BLaER1 treated with 17β-estradiol and CSF1 and Interleukin-3, amounts not matched to agents 10 nM and 100 nM (cell line): Measurements from ENCODE around the gene SH2D3A.
A peak's percentile ranks its signal among the peaks of the same experiment; 100 is the strongest.

Experiments
- H3K27ac ChIP-seq, 11 experiments: shearing (Covaris generic); formaldehyde crosslinking; 2 replicates each; pipeline ENCODE4 v1.8.1; 2022
- H3K27me3 ChIP-seq, 11 experiments: shearing (Covaris generic); formaldehyde crosslinking; 2 replicates each; pipeline ENCODE4 v1.8.1; 2022
- H3K36me3 ChIP-seq, 11 experiments: shearing (Covaris generic); formaldehyde crosslinking; 2 replicates each; pipeline ENCODE4 v1.8.1; 2022
- H3K4me1 ChIP-seq, 10 experiments: shearing (Covaris generic); formaldehyde crosslinking; 2 replicates each; pipeline ENCODE4 v1.8.1; 2022
- H3K4me2 ChIP-seq, 11 experiments: shearing (Covaris generic); formaldehyde crosslinking; 2 replicates each; pipeline ENCODE4 v1.8.1; 2022
- H3K4me3 ChIP-seq, 10 experiments: shearing (Covaris generic); formaldehyde crosslinking; 2 replicates each; pipeline ENCODE4 v1.8.1; 2022
- H3K9ac ChIP-seq, 11 experiments: shearing (Covaris generic); formaldehyde crosslinking; 2 replicates each; pipeline ENCODE4 v1.8.1; 2022
- H3K9me3 ChIP-seq, 11 experiments: shearing (Covaris generic); formaldehyde crosslinking; replicated peaks in 1 of 11; 2 replicates each; pipeline ENCODE4 v1.8.1; 2022
- H4K20me1 ChIP-seq, 11 experiments: shearing (Covaris generic); formaldehyde crosslinking; 2 replicates each; pipeline ENCODE4 v1.8.1; 2022
- Cebpa-rat ChIP-seq, 11 experiments: shearing (Covaris generic); IDR thresholded peaks; 2 replicates each; pipeline ENCODE4 v1.8.1; 2022

The SH2D3A gene

GRCh38 chr19:6728346-6728745 is 38.9 kb downstream of the SH2D3A start:
- H3K4me1 ChIP-seq = peaks cover 36 to 70% (median 57%) of the 10 kb centered on the region in 10 experiments
- no peaks in the 10 kb centered on the region; a peak in 1 of 22 replicates for H3K9me3 ChIP-seq
- no peak for TF ChIP-seq Cebpa-rat (IDR thresholded peaks at IDR 0.05)
- peak overlapping the region in 10 of 11 experiments; percentile 45 to 82 (median 75); a peak in 20 of 22 replicates for H3K27ac ChIP-seq
- H4K20me1 ChIP-seq = peaks cover 0 to 11% (median 0%) of the 10 kb centered on the region in 11 experiments; a peak in 5 of 22 replicates
- H3K4me3 ChIP-seq = peak overlapping the region in 6 of 10 experiments; percentile 20 to 56 (median 31); a peak in 8 of 20 replicates
- H3K4me2 ChIP-seq = peak overlapping the region; percentile 62 to 93 (median 84)
- H3K36me3 ChIP-seq = peaks cover 7 to 33% (median 27%) of the 10 kb centered on the region in 11 experiments; a peak in 20 of 22 replicates
- H3K9ac ChIP-seq = peak overlapping the region; percentile 15 to 73 (median 61); a peak in 20 of 22 replicates
- no peaks in the 10 kb centered on the region for H3K27me3 ChIP-seq

- H3K9me3 ChIP-seq = no peaks in the 10 kb centered on the region; a peak in 1 of 22 replicates
Observed at GRCh38 chr19:6725513-6726231, 41.6 kb downstream of the SH2D3A start.

GRCh38 chr19:6724631-6725492 is 42.4 kb downstream of the SH2D3A start:
- no peak overlapping the region for H3K4me3 ChIP-seq
- no peaks in the 10 kb centered on the region for H3K27me3 ChIP-seq
- no peaks in the 10 kb centered on the region; a peak in 1 of 22 replicates for H3K9me3 ChIP-seq
- H3K9ac ChIP-seq = peak overlapping the region in 5 of 11 experiments; percentile 6 to 51 (median 44); a peak in 7 of 22 replicates
- no peak for TF ChIP-seq Cebpa-rat (IDR thresholded peaks at IDR 0.05)
- H3K27ac ChIP-seq = peak overlapping the region in 8 of 11 experiments; percentile 64 to 77 (median 72); a peak in 14 of 22 replicates
- peaks cover 0 to 7% (median 4%) of the 10 kb centered on the region in 11 experiments; a peak in 6 of 22 replicates for H3K36me3 ChIP-seq
- H3K4me1 ChIP-seq = peaks cover 71 to 100% (median 89%) of the 10 kb centered on the region in 10 experiments
- peak overlapping the region; percentile 75 to 95 (median 90) for H3K4me2 ChIP-seq
- no peaks in the 10 kb centered on the region; a peak in 1 of 22 replicates for H4K20me1 ChIP-seq

More at GRCh38 chr19:6725513-6726231, 41.6 kb downstream of the SH2D3A start:
- Histone ChIP-seq H4K20me1 (no peaks in the 10 kb centered on the region; a peak in 1 of 22 replicates), H3K36me3 (peaks cover 0 to 10% (median 8%) of the 10 kb centered on the region in 11 experiments; a peak in 6 of 22 replicates), H3K27ac (peak overlapping the region in 7 of 11 experiments; percentile 34 to 76 (median 69); a peak in 11 of 22 replicates), H3K9ac (peak overlapping the region in 4 of 11 experiments; percentile 6 to 48 (median 22); a peak in 5 of 22 replicates), H3K4me3 (no peak overlapping the region), H3K4me2 (peak overlapping the region; percentile 75 to 95 (median 90)), H3K4me1 (peaks cover 63 to 97% (median 84%) of the 10 kb centered on the region in 10 experiments), H3K27me3 (no peaks in the 10 kb centered on the region)
- TF ChIP-seq Cebpa-rat (IDR thresholded peaks at IDR 0.05) = no peak

- no peaks in the 10 kb centered on the region for H3K27me3 ChIP-seq
- H3K4me2 ChIP-seq = peak overlapping the region; percentile 75 to 95 (median 90)
- H3K9ac ChIP-seq = peak overlapping the region in 8 of 11 experiments; percentile 31 to 55 (median 45); a peak in 12 of 22 replicates
- peak overlapping the region in 9 of 11 experiments; percentile 53 to 77 (median 72); a peak in 18 of 22 replicates for H3K27ac ChIP-seq
- no peaks in the 10 kb centered on the region; a peak in 1 of 22 replicates for H3K9me3 ChIP-seq
- H4K20me1 ChIP-seq = no peaks in the 10 kb centered on the region
- peaks cover 70 to 98% (median 87%) of the 10 kb centered on the region in 10 experiments for H3K4me1 ChIP-seq
- TF ChIP-seq Cebpa-rat (IDR thresholded peaks at IDR 0.05) = no peak
- H3K4me3 ChIP-seq = peak overlapping the region in 3 of 10 experiments; percentile 40 to 44 (median 44); a peak in 4 of 20 replicates
- H3K36me3 ChIP-seq = peaks cover 0 to 5% (median 0%) of the 10 kb centered on the region in 11 experiments; a peak in 3 of 22 replicates
Observed at GRCh38 chr19:6723738-6724137, 43.5 kb downstream of the SH2D3A start.

- peaks cover 64 to 96% (median 81%) of the 10 kb centered on the region in 10 experiments for H3K4me1 ChIP-seq
- peak overlapping the region in 3 of 10 experiments; percentile 40 to 44 (median 44); a peak in 7 of 20 replicates for H3K4me3 ChIP-seq
- H3K9me3 ChIP-seq = no peaks in the 10 kb centered on the region; a peak in 1 of 22 replicates
- peak overlapping the region in 9 of 11 experiments; percentile 31 to 55 (median 46); a peak in 14 of 22 replicates for H3K9ac ChIP-seq
- peak overlapping the region in 9 of 11 experiments; percentile 53 to 77 (median 72); a peak in 18 of 22 replicates for H3K27ac ChIP-seq
- H3K4me2 ChIP-seq = peak overlapping the region; percentile 75 to 95 (median 90)
- peaks cover 0 to 8% (median 0%) of the 10 kb centered on the region in 11 experiments; a peak in 8 of 22 replicates for H3K36me3 ChIP-seq
- TF ChIP-seq Cebpa-rat (IDR thresholded peaks at IDR 0.05) = peak in 8 of 11 experiments; percentile 18 to 81 (median 60); a peak in 10 of 22 replicates
- peaks cover 0 to 2% (median 0%) of the 10 kb centered on the region in 11 experiments; a peak in 3 of 22 replicates for H4K20me1 ChIP-seq
- H3K27me3 ChIP-seq = no peaks in the 10 kb centered on the region
Observed at GRCh38 chr19:6723108-6723618, 44.1 kb downstream of the SH2D3A start.

GRCh38 chr19:6721773-6722172 is 45.5 kb downstream of the SH2D3A start:
- Histone ChIP-seq H3K9ac (peak overlapping the region in 8 of 11 experiments; percentile 6 to 68 (median 40); a peak in 10 of 22 replicates), H3K9me3 (no peaks in the 10 kb centered on the region), H3K27ac (peak overlapping the region in 9 of 11 experiments; percentile 62 to 77 (median 72); a peak in 17 of 22 replicates), H4K20me1 (peaks cover 0 to 11% (median 0%) of the 10 kb centered on the region in 11 experiments; a peak in 3 of 22 replicates), H3K36me3 (peaks cover 0 to 22% (median 5%) of the 10 kb centered on the region in 11 experiments; a peak in 11 of 22 replicates), H3K4me1 (peaks cover 56 to 82% (median 71%) of the 10 kb centered on the region in 10 experiments), H3K4me3 (no peak overlapping the region), H3K27me3 (no peaks in the 10 kb centered on the region), H3K4me2 (peak overlapping the region; percentile 75 to 95 (median 90))
- TF ChIP-seq Cebpa-rat (IDR thresholded peaks at IDR 0.05) = no peak

- Histone ChIP-seq H3K36me3 (peaks cover 0 to 29% (median 5%) of the 10 kb centered on the region in 11 experiments; a peak in 11 of 22 replicates), H3K4me1 (peaks cover 56 to 76% (median 70%) of the 10 kb centered on the region in 10 experiments), H3K27ac (peak overlapping the region in 10 of 11 experiments; percentile 53 to 77 (median 72); a peak in 20 of 22 replicates), H4K20me1 (peaks cover 0 to 16% (median 0%) of the 10 kb centered on the region in 11 experiments; a peak in 3 of 22 replicates), H3K9me3 (no peaks in the 10 kb centered on the region), H3K4me3 (peak overlapping the region in 4 of 10 experiments; percentile 58 to 70 (median 62); a peak in 7 of 20 replicates), H3K4me2 (peak overlapping the region; percentile 75 to 95 (median 90)), H3K9ac (peak overlapping the region in 8 of 11 experiments; percentile 50 to 72 (median 67); a peak in 11 of 22 replicates), H3K27me3 (no peaks in the 10 kb centered on the region)
- TF ChIP-seq Cebpa-rat (IDR thresholded peaks at IDR 0.05) = no peak
Observed at GRCh38 chr19:6721138-6721474, 46.1 kb downstream of the SH2D3A start.
